Coronary artery (tissue), 2 donors: ENCODE data around the gene RDH5.
"Not testable (repeated sequence)": the region's sequence is repeated elsewhere in the genome, so short reads cannot be mapped to it uniquely, and the experiment has no call there.

Source experiments
- DNase-seq: peaks from one replicate; pipeline ENCODE4 v3.0.0-alpha.2; 2017; ENCODE audit warnings: low spot score
- H3K27ac ChIP-seq, 2 donors: fragments of 200-600 bp; sonication (generic); one replicate each; pipeline ENCODE4 v1.5.1; 2016 to 2019
- H3K4me3 ChIP-seq: fragments of 200-600 bp; sonication (generic); 2 replicates; pipeline ENCODE4 v1.5.1; 2016; ENCODE audit warnings: mild to moderate bottlenecking, moderate library complexity
- TF ChIP-seq, protein P1 (sequence below): fragments of 200-600 bp; sonication (generic); IDR thresholded peaks from one replicate; pipeline ENCODE4 v1.5.1; 2019; ENCODE audit warnings: antibody characterized with exemption

The RDH5 gene

DNA sequence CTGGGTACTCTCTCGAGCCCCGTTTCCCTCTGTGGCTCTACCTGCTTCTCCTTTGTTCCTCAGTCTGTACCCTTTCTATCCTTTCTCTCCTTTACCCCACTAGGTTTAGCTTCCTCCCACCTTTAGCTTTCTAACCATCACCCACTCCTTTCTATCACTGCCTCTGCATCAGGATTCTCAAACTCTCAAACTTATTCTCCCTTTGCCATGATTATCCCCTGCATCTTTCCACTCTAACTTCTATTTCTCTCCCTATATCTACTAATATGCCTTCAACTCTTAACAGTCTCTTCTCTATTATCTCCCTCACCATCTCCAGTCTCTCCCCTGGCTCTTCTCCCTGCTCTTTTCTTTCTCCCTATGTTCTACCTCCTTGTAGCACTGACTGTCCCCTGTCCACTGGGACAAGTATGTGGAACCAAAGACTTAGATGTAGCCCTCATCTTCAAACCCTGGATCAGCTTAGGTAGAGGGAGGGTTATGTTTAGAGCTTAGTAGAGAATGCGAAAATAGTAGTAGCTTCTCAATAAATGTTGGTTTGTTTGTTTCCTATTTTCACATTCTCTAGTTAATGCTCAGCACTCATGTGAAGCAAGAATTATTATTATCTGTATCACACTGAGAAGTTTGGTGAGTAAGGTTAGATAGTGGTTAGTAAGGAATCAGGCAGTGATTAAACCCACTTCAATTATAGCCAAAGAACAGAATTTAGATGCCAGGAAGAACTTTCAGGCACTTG, 26.1 kb downstream of the RDH5 start:
- Histone ChIP-seq H3K4me3 (no peak overlapping the region), H3K27ac (peak overlapping the region; percentile 25 to 68)
- no peak for DNase-seq
- TF ChIP-seq, protein P1, sequence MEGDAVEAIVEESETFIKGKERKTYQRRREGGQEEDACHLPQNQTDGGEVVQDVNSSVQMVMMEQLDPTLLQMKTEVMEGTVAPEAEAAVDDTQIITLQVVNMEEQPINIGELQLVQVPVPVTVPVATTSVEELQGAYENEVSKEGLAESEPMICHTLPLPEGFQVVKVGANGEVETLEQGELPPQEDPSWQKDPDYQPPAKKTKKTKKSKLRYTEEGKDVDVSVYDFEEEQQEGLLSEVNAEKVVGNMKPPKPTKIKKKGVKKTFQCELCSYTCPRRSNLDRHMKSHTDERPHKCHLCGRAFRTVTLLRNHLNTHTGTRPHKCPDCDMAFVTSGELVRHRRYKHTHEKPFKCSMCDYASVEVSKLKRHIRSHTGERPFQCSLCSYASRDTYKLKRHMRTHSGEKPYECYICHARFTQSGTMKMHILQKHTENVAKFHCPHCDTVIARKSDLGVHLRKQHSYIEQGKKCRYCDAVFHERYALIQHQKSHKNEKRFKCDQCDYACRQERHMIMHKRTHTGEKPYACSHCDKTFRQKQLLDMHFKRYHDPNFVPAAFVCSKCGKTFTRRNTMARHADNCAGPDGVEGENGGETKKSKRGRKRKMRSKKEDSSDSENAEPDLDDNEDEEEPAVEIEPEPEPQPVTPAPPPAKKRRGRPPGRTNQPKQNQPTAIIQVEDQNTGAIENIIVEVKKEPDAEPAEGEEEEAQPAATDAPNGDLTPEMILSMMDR = no peak

DNA sequence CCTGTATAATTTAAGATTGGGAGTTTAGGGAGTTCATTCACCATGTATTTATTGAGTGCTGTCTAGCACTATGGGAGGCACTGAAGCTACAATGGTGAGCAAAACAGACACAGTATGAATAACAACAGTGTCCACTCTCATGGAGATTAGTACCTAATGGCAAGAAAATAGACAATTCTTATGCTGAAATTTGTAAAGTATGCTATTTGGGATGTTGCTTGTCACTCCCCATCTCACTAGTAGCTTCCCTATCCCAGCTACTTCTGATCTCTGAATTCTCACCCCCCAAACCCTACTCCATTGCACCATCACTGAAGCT, 26.7 kb downstream of the RDH5 start:
- peak overlapping the region in 1 of 2 donors; percentile 20 for H3K27ac ChIP-seq
- no peak overlapping the region for H3K4me3 ChIP-seq
- TF ChIP-seq, protein P1 = no peak
- no peak for DNase-seq

DNA sequence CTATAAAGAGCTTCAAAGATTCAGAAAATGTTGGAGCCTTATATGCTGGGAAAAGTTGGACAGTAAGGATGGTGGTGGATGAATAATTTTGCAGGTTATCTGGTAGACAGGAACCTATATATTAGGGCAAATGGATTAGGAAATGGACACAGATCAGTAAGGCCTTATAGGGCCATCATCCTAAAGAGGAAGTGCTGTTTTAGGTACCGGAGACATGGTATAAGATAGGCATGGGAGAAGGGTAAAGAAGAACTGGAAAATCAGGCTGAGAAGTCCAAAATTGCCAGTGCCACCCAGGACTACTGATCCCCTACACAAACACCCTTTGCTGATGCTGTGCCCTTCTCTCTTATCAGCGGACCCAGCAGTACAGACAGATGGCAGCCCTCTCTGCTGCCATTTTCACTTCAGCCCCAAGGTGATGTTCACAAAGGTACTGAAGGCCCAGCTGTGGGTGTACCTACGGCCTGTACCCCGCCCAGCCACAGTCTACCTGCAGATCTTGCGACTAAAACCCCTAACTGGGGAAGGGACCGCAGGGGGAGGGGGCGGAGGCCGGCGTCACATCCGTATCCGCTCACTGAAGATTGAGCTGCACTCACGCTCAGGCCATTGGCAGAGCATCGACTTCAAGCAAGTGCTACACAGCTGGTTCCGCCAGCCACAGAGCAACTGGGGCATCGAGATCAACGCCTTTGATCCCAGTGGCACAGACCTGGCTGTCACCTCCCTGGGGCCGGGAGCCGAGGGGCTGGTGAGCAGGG, 28.2 kb downstream of the RDH5 start:
- no peak for DNase-seq
- no peak overlapping the region for H3K4me3 ChIP-seq
- no peak overlapping the region for H3K27ac ChIP-seq
- TF ChIP-seq, protein P1 = no peak

DNA sequence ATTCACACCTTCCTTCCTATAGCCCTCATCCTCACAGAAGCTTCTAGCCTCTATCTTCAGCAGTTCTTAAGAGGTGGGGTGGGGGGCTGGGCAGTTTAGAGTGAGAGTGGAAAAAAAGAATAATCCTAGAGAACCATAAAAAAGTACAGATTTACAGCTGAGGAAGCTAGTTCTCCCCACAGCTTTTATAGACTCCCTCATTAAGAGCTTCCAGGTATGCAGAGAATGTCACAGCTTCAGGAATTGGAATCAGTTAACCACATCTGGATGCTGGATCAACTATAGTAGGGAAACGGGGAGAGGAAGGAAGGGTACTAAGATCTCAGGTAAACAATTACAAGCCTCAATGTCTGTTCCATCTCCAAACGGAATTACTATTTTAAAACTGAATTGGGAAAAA, 35.1 kb downstream of the RDH5 start:
- DNase-seq = no peak
- Histone ChIP-seq H3K27ac (no peak overlapping the region), H3K4me3 (no peak overlapping the region)
- TF ChIP-seq, protein P1 = no peak

DNA sequence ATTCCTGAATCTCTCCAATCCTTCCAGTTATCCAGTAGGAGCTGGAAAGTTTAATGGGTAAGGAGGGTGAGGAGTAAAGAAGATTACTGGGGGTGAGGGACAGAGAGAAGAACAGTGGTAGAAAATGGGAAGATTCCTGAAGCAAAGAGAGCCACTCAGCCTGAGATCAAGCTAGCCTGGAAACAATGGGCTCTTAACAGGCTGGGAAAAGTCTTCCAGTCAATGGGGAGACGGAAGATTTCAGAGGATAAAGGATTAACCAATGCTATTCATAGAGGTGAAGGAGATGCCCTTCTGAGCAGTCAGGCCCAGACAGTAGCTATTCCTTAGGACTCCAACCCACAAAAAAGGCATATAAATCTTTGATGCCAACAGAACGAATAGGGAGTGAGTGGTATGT, 37.5 kb downstream of the RDH5 start:
- DNase-seq = no peak
- TF ChIP-seq, protein P1 = no peak
- no peak overlapping the region for H3K4me3 ChIP-seq
- no peak overlapping the region for H3K27ac ChIP-seq

DNA sequence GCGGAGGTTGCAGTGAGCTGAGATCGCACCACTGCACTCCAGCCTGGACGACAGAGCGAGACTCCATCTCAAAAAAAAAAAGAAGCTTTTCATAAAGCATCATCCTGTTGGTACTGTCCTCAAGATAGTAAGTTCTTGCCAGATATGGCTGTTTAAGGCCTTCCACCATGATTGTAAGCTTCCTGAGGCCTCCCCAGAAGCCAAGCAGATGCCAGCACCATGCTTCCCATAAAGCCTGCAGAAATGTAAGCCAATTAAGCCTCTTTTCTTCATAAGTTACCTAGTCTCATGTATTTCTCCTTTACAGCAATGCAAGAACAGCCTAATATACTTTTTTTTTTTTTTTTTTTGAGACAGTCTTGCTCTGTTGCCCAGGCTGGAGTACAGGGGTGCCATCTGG, 38.4 kb downstream of the RDH5 start:
- not testable (repeated sequence) for DNase-seq, H3K27ac ChIP-seq

DNA sequence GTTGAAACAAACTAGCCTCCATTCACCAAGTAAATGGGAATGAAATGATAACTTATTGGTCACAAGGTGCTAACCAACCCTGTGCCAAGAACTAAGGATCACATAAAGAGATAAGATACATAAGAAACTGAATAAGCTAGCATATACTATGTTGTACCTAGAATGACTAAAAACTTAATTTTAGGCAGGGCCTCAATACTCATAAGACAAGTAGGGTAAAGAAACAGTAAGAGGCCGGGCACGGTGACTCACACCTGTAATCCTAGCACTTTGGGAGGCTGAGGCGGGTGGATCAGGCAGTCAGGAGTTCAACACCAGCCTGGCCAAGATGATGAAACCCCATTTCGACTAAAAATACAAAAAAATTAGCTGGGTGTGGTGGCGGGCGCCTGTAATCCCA, 40.5 kb downstream of the RDH5 start:
- Histone ChIP-seq H3K4me3 (no peak overlapping the region), H3K27ac (no peak overlapping the region)
- DNase-seq = no peak
- TF ChIP-seq, protein P1 = no peak

More for the DNA sequence above, 38.4 kb downstream of the RDH5 start:
- H3K4me3 ChIP-seq = not testable (repeated sequence)
